Kidney (tissue), 22 donors: ENCODE data around the gene HDDC3. TPM values are rescaled to one million over a fixed set of nuclear protein-coding genes. Genes with fewer than 3 reads are reported as not detected.
A peak's percentile ranks its signal among the peaks of the same experiment; 100 is the strongest.

Experiments
- DNase-seq, 5 donors: peaks; one replicate each; pipeline ENCODE4 v3.0.0-alpha.2; 2013 to 2020
- FAIRE-seq: peaks from 2 replicates; lab custom pipeline; 2012; peaks lifted over from hg19 to GRCh38; lab: Jason Lieb, UNC
- H3K27ac ChIP-seq, 2 donors: one replicate each; pipeline ENCODE4 v1.7.0; 2013; ENCODE audit warnings: low read depth in 2 of 2, low read length in 2 of 2, inconsistent platforms in 1 of 2
- H3K27me3 ChIP-seq: one replicate; pipeline ENCODE4 v1.7.1; 2013; ENCODE audit warnings: low read length, inconsistent platforms; ENCODE audit not compliant: control insufficient read depth, insufficient read depth
- H3K36me3 ChIP-seq, 3 donors: one replicate each; pipeline versions ENCODE4 v1.7.0 to v1.7.1; 2013; ENCODE audit warnings: low read length in 3 of 3, control low read depth in 1 of 3, inconsistent platforms in 1 of 3; ENCODE audit not compliant: insufficient read depth in 3 of 3, control insufficient read depth in 2 of 3
- H3K4me1 ChIP-seq, 3 donors: one replicate each; pipeline versions ENCODE4 v1.7.0 to v1.7.1; 2013; ENCODE audit warnings: low read length in 3 of 3, inconsistent platforms in 1 of 3, low read depth in 1 of 3; ENCODE audit not compliant: control insufficient read depth in 2 of 3, insufficient read depth in 2 of 3
- H3K4me3 ChIP-seq, 3 donors: one replicate each; pipeline versions ENCODE4 v1.7.0 to v1.8.1; 2013; ENCODE audit warnings: low read length in 3 of 3, control low read depth in 1 of 3, inconsistent platforms in 1 of 3
- H3K9ac ChIP-seq, 3 donors: one replicate each; pipeline versions ENCODE4 v1.7.0 to v1.7.1; 2013; ENCODE audit warnings: low read length in 3 of 3, control low read depth in 1 of 3, inconsistent platforms in 1 of 3
- H3K9me3 ChIP-seq, 3 donors: one replicate each; pipeline versions ENCODE4 v1.7.0 to v1.7.1; 2013; ENCODE audit warnings: low read length in 3 of 3, control low read depth in 1 of 3, inconsistent platforms in 1 of 3; ENCODE audit not compliant: control insufficient read depth in 2 of 3, insufficient read depth in 1 of 3
- intact Hi-C: fragments of 100-400 bp; cut with DNase I; formaldehyde crosslinking; loops from one replicate; pipeline ENCODE4 v1.11.1; 2022
- long read RNA-seq, 10 donors: library from polyadenylated mRNA in 1 of 10; unstranded in 1 of 10; transcript quantifications; one replicate each; pipeline ENCODE4 v2.0.0 and lab custom pipeline, GENCODE V29; 2021 to 2026
- polyA plus RNA-seq: library from polyadenylated mRNA; stranded (reverse); fragments of 350-450 nt; fragmentation: Illumina TruSeq; extraction: RNeasy Lipid Tissue Mini Kit (QIAGEN cat#74804); gene quantifications from one replicate; pipeline ENCODE4 v1.2.3, GENCODE V29; 2014; ENCODE audit warnings: low read depth, low replicate concordance; ENCODE audit not compliant: insufficient read depth
- total RNA-seq: library from RNA; stranded (reverse); fragmentation: NEBNext Ultra II Directional; extraction: Animal tissue kit (Norgen Biotek cat#: 25700); gene quantifications from one replicate; pipeline ENCODE4 v1.2.1, GENCODE V29; 2021
- TF ChIP-seq, protein P1 (sequence below): IDR thresholded peaks from 3 replicates; pipeline ENCODE4 v1.5.1; 2012; ENCODE audit warnings: mild to moderate bottlenecking, moderate library complexity, borderline replicate concordance; ENCODE audit not compliant: insufficient read depth; ENCODE audit errors: extremely low read depth
- donor health status: control.
- donor health status: control.
- donor health status: control.
- donor health status: control.
- donor health status: control.
- donor health status: DM: yes; HTN: yes; CAD: no.
- donor health status: Normal renal cell carcinoma (clear cell type).

Gene HDDC3, protein sequence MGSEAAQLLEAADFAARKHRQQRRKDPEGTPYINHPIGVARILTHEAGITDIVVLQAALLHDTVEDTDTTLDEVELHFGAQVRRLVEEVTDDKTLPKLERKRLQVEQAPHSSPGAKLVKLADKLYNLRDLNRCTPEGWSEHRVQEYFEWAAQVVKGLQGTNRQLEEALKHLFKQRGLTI
- total RNA-seq (15.5 TPM), polyA plus RNA-seq (47.3 TPM)
- long read RNA-seq, donor 1, full-length matches to known transcripts, result 6 of 6 reads
- long read RNA-seq, donor 1, partial matches to known transcripts, result 0 of 6 reads
- long read RNA-seq, donor 1, other reads (novel, unspliced or antisense), result 0 of 6 reads
- long read RNA-seq, donor 2, transcript HDDC3-202 (4 exons, 1,880 nt), result major isoform, 9 of 12 reads
- long read RNA-seq, donor 2, partial matches to known transcripts, result 0 of 12 reads
- long read RNA-seq, donor 2, other reads (novel, unspliced or antisense), result 0 of 12 reads
- long read RNA-seq, donor 3, transcript HDDC3-202 (4 exons, 1,880 nt), result major isoform, 11 of 12 reads
- long read RNA-seq, donor 3, partial matches to known transcripts, result 0 of 12 reads
- long read RNA-seq, donor 3, other reads (novel, unspliced or antisense), result 0 of 12 reads
- long read RNA-seq, donor 4, full-length matches to known transcripts, result 11 of 11 reads
- long read RNA-seq, donor 4, partial matches to known transcripts, result 0 of 11 reads
- long read RNA-seq, donor 4, other reads (novel, unspliced or antisense), result 0 of 11 reads
- long read RNA-seq, donor 5, result 0 reads
- long read RNA-seq, donor 6, full-length matches to known transcripts, result 24 of 24 reads
- long read RNA-seq, donor 6, partial matches to known transcripts, result 0 of 24 reads
- long read RNA-seq, donor 6, other reads (novel, unspliced or antisense), result 0 of 24 reads
- long read RNA-seq, donor 7, transcript HDDC3-202 (4 exons, 1,880 nt), result major isoform, 11 of 15 reads
- long read RNA-seq, donor 7, partial matches to known transcripts, result 1 of 15 reads
- long read RNA-seq, donor 7, other reads (novel, unspliced or antisense), result 1 of 15 reads
- long read RNA-seq, donor 8, transcript HDDC3-202 (4 exons, 1,880 nt), result major isoform, 6 of 8 reads
- long read RNA-seq, donor 8, partial matches to known transcripts, result 0 of 8 reads
- long read RNA-seq, donor 8, other reads (novel, unspliced or antisense), result 0 of 8 reads
- long read RNA-seq, donor 9, partial matches to known transcripts, result 0 of 4 reads
- long read RNA-seq, donor 9, other reads (novel, unspliced or antisense), result 0 of 4 reads
- long read RNA-seq, donor 10, transcript HDDC3-202 (4 exons, 1,880 nt), result major isoform, 7 of 10 reads
- long read RNA-seq, donor 10, partial matches to known transcripts, result 0 of 10 reads
- long read RNA-seq, donor 10, other reads (novel, unspliced or antisense), result 0 of 10 reads

DNA sequence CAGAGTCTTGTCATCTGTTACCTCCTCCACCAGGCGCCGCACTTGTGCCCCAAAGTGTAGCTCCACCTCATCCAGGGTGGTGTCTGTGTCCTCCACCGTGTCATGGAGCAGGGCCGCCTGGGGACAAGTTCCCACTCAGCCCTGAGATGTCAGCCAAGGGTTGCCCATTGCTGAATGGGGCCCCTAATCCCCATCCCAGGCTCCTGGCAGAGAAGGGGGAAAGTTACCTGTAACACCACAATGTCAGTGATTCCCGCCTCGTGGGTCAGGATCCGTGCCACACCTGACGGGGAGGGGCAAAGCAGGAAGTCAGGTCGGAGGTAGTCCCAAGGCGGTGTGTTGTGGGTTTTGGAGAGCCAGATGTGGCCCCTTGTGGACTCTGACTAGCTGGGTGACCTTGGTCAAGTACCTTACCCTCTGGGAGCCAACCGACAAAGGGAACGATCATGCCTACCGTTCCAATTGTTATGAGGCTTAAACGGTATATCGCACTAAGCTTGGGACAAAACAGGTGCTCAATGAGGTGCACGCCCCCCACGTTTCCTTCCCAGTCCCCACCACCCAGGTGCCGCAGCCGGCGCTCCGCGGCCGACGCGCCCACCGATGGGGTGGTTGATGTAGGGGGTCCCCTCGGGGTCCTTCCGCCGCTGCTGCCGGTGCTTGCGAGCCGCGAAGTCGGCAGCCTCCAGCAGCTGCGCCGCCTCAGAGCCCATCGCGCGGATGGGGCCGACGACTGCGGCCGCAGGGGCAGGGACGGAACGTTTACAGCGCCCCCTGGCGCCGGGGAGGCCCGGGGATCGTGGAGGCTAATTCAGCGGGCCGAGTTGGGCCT is at the start of gene HDDC3:
Gene HDDC3 (minus strand): TSS at position 722 of the 832 bp plus-strand sequence. CDS start 9 bp downstream, at position 713.
- Histone ChIP-seq H3K27ac (peak within 1 kb of the TSS; percentile 80 to 94), H3K4me3 (peak within 1 kb of the TSS; percentile 87 to 94 (median 91)), H3K9ac (peak within 1 kb of the TSS; percentile 42 to 96 (median 80)), H3K36me3 (no peaks in the 10 kb centered on the region), H3K9me3 (no peaks in the 10 kb centered on the region), H3K27me3 (no peaks in the 10 kb centered on the region), H3K4me1 (peaks cover 0 to 34% (median 14%) of the 10 kb centered on the region in 3 donors)
- peak; percentile 87 to 95 (median 90) for DNase-seq
- no peak for FAIRE-seq
- intact Hi-C loops, result no loop called here
- TF ChIP-seq, protein P1, sequence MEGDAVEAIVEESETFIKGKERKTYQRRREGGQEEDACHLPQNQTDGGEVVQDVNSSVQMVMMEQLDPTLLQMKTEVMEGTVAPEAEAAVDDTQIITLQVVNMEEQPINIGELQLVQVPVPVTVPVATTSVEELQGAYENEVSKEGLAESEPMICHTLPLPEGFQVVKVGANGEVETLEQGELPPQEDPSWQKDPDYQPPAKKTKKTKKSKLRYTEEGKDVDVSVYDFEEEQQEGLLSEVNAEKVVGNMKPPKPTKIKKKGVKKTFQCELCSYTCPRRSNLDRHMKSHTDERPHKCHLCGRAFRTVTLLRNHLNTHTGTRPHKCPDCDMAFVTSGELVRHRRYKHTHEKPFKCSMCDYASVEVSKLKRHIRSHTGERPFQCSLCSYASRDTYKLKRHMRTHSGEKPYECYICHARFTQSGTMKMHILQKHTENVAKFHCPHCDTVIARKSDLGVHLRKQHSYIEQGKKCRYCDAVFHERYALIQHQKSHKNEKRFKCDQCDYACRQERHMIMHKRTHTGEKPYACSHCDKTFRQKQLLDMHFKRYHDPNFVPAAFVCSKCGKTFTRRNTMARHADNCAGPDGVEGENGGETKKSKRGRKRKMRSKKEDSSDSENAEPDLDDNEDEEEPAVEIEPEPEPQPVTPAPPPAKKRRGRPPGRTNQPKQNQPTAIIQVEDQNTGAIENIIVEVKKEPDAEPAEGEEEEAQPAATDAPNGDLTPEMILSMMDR, result peak; percentile 88

DNA sequence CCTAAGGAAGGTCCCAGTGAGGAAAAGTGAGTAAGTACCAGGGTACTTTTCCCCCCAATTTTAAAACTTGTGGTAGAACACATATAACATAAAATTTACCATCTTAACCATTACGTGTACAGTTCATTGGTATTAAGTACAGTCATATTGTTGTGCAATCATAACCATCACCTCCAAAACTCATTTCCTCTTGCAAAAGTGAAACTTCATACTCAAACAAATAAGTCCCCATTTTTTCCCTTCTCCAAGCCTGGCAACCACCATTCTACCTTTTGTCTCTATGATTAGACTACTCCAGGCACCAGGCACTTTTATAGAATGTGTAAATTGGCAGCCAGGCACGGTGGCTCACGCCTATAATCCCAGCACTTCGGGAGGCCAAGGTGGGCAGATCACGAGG is 49.8 kb upstream of the HDDC3 start:
- no peak for FAIRE-seq

More for the DNA sequence above, 49.8 kb upstream of the HDDC3 start:
- no peak overlapping the region for H3K27ac ChIP-seq
- no peaks in the 10 kb centered on the region for H3K36me3 ChIP-seq
- no peaks in the 10 kb centered on the region for H3K9me3 ChIP-seq
- TF ChIP-seq, protein P1, result no peak
- H3K27me3 ChIP-seq, result no peaks in the 10 kb centered on the region
- H3K9ac ChIP-seq, result no peak overlapping the region
- intact Hi-C loops, result no loop called here
- H3K4me3 ChIP-seq, result no peak overlapping the region
- DNase-seq, result no peak
- H3K4me1 ChIP-seq, result no peaks in the 10 kb centered on the region
